HL-60 (cell line): Measurements from ENCODE around the gene ZNF341.

Experiments used
- DNase-seq, 2 experiments: peaks; one replicate each; pipeline ENCODE4 v3.0.0-alpha.2; 2010 to 2020; ENCODE audit warnings: low read depth in 1 of 2, low spot score in 1 of 2
- H3K27ac ChIP-seq: fragments of 250-450 bp; sonication (Bioruptor Pico); replicated peaks from 2 replicates; pipeline ENCODE4 v1.5.1; 2020; ENCODE audit warnings: mild to moderate bottlenecking, moderate library complexity
- H3K27me3 ChIP-seq: fragments of 250-450 bp; sonication (Bioruptor Pico); 2 replicates; pipeline ENCODE4 v1.5.1; 2021; ENCODE audit warnings: mild to moderate bottlenecking, moderate library complexity; ENCODE audit not compliant: insufficient read depth, poor library complexity, severe bottlenecking
- H3K4me3 ChIP-seq: replicated peaks from 2 replicates; pipeline ENCODE4 v1.5.1; 2011; ENCODE audit warnings: mild to moderate bottlenecking, control low read depth, low read length; ENCODE audit not compliant: insufficient read depth
- CTCF ChIP-seq: IDR thresholded peaks from one replicate; pipeline ENCODE4 v1.5.1; 2011; ENCODE audit warnings: low read length, control low read depth, inconsistent platforms; ENCODE audit not compliant: insufficient read depth
- GABPA ChIP-seq: IDR thresholded peaks from 2 replicates; pipeline ENCODE4 v1.6.1; 2012; ENCODE audit warnings: low read depth
- POLR2AphosphoS5 ChIP-seq: IDR thresholded peaks from 2 replicates; pipeline ENCODE4 v1.6.1; 2012; ENCODE audit warnings: low read depth
- SPI1 ChIP-seq: IDR thresholded peaks from 2 replicates; pipeline ENCODE4 v1.6.1; 2012; ENCODE audit warnings: low read depth, mild to moderate bottlenecking, borderline replicate concordance
- TF ChIP-seq, protein P1 (sequence below): IDR thresholded peaks from 2 replicates; pipeline ENCODE4 v1.6.1; 2012; ENCODE audit warnings: low read depth; ENCODE audit not compliant: insufficient replicate concordance

ZNF341 gene

GRCh38 chr20:33840759-33841435 lies 109.1 kb downstream of the ZNF341 start:
- TF ChIP-seq, protein P1, sequence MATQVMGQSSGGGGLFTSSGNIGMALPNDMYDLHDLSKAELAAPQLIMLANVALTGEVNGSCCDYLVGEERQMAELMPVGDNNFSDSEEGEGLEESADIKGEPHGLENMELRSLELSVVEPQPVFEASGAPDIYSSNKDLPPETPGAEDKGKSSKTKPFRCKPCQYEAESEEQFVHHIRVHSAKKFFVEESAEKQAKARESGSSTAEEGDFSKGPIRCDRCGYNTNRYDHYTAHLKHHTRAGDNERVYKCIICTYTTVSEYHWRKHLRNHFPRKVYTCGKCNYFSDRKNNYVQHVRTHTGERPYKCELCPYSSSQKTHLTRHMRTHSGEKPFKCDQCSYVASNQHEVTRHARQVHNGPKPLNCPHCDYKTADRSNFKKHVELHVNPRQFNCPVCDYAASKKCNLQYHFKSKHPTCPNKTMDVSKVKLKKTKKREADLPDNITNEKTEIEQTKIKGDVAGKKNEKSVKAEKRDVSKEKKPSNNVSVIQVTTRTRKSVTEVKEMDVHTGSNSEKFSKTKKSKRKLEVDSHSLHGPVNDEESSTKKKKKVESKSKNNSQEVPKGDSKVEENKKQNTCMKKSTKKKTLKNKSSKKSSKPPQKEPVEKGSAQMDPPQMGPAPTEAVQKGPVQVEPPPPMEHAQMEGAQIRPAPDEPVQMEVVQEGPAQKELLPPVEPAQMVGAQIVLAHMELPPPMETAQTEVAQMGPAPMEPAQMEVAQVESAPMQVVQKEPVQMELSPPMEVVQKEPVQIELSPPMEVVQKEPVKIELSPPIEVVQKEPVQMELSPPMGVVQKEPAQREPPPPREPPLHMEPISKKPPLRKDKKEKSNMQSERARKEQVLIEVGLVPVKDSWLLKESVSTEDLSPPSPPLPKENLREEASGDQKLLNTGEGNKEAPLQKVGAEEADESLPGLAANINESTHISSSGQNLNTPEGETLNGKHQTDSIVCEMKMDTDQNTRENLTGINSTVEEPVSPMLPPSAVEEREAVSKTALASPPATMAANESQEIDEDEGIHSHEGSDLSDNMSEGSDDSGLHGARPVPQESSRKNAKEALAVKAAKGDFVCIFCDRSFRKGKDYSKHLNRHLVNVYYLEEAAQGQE = no peak

DNA sequence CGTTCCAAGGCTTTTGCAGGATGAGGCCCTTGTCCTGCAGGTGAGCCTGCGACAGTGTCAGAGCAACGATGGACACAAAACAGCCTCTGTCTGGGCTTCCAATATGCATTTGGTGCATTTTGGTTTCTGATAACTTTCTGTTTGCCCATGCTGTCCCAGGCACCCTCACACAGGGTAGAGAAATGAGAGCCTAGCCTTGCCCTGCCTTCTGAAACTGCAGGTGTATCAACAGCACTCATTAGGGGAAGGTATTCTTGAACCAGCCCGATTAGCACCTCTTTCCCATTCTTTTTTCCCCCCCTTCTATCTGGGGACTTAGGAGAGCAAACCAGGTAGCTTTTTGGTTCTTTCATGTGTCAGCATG lies 109.6 kb downstream of the ZNF341 start:
- H3K4me3 ChIP-seq = no peak overlapping the region
- no peaks in the 10 kb centered on the region for H3K27me3 ChIP-seq
- DNase-seq = no peak
- no peak for TF ChIP-seq POLR2AphosphoS5
- TF ChIP-seq GABPA = no peak
- TF ChIP-seq, protein P1 = no peak
- TF ChIP-seq CTCF = no peak
- TF ChIP-seq SPI1 = no peak
- no peak overlapping the region for H3K27ac ChIP-seq

More at GRCh38 chr20:33840759-33841435, 109.1 kb downstream of the ZNF341 start:
- Histone ChIP-seq H3K27me3 (no peaks in the 10 kb centered on the region), H3K4me3 (no peak overlapping the region), H3K27ac (no peak overlapping the region)
- no peak for DNase-seq
